Body of pancreas (tissue), 4 donors: ENCODE results near the gene LDB2. TPM values are rescaled to one million over a fixed set of nuclear protein-coding genes. Genes with fewer than 3 reads are reported as not detected.

Source experiments
- ATAC-seq: fragments of 150-250 bp; one replicate; pipeline ENCODE4 v1.9.1; 2016
- DNase-seq, 4 donors: peaks; one replicate each; pipeline ENCODE4 v3.0.0-alpha.2; 2019
- H3K27ac ChIP-seq, 4 donors: fragments of 200-600 bp; sonication (generic); 1 replicate in 3 of 4; 2 replicates in 1 of 4; pipeline versions ENCODE4 v1.5.1 to v1.6.1; 2016 to 2019; ENCODE audit warnings: mild to moderate bottlenecking in 1 of 4, mixed read lengths in 1 of 4, moderate library complexity in 1 of 4
- H3K27me3 ChIP-seq, 2 donors: fragments of 200-600 bp; sonication (generic); one replicate each; pipeline ENCODE4 v1.6.0; 2016; ENCODE audit warnings: mild to moderate bottlenecking in 1 of 2
- H3K36me3 ChIP-seq, 2 donors: fragments of 200-600 bp; sonication (generic); replicated peaks in 1 of 2; 2 replicates each; pipeline ENCODE4 v1.5.1; 2016; ENCODE audit warnings: low read depth in 2 of 2; ENCODE audit not compliant: insufficient read depth in 1 of 2
- H3K4me1 ChIP-seq: fragments of 200-600 bp; sonication (generic); one replicate; pipeline ENCODE4 v1.6.0; 2016
- H3K4me3 ChIP-seq, 2 donors: fragments of 200-600 bp; sonication (generic); 1 replicate in 1 of 2; 2 replicates in 1 of 2; pipeline ENCODE4 v1.5.1; 2016 to 2019
- H3K9me3 ChIP-seq, 3 donors: fragments of 200-600 bp; sonication (generic); 1 replicate in 2 of 3; 2 replicates in 1 of 3; pipeline ENCODE4 v1.5.1; 2016
- CTCF ChIP-seq, 7 experiments: fragments of 450-650 bp in 4 of 7; fragments of 200-600 bp in 3 of 7; sonication (generic) in 3 of 7; IDR thresholded peaks; one replicate each; pipeline ENCODE4 v1.5.1; 2016 to 2019; ENCODE audit warnings: antibody characterized with exemption in 7 of 7
- POLR2A ChIP-seq, 3 donors: fragments of 450-650 bp; IDR thresholded peaks; one replicate each; pipeline ENCODE4 v1.6.1; 2016; ENCODE audit warnings: antibody characterized with exemption in 3 of 3, mild to moderate bottlenecking in 2 of 3
- WGBS, 2 donors: methylation state at CpG; one replicate each; pipeline ENCODE4 v1.1.5; 2017; 5-methylcytosine and 5-hydroxymethylcytosine counted together
- intact Hi-C: fragments of 100-400 bp; cut with DNase I; formaldehyde crosslinking; loops from one replicate; pipeline ENCODE4 v1.15.1; 2023
- total RNA-seq, 2 donors: library from RNA; depleted of rRNA; stranded (reverse); fragments of >200 nt; gene quantifications; one replicate each; pipeline ENCODE4 v1.1.0, GENCODE V29; 2016

The LDB2 gene
- total RNA-seq, 2 donors from 2014 or later: 14.8 to 16.5 TPM

GRCh38 chr4:16492872-16493271, 405.6 kb downstream of the LDB2 start:
- DNase-seq (no peak), ATAC-seq (no peak)
- WGBS, 2 donors: 86 to 94% methylated on average over 4 of the region's 4 CpGs
- Histone ChIP-seq H3K4me3 (no peak overlapping the region), H3K27me3 (no peaks in the 10 kb centered on the region), H3K4me1 (no peaks in the 10 kb centered on the region), H3K9me3 (no peaks in the 10 kb centered on the region), H3K27ac (no peak overlapping the region), H3K36me3 (no peaks in the 10 kb centered on the region)
- intact Hi-C loops: no loop called here
- TF ChIP-seq CTCF (IDR thresholded peaks at IDR 0.05) (no peak), POLR2A (IDR thresholded peaks at IDR 0.05) (no peak)

DNA sequence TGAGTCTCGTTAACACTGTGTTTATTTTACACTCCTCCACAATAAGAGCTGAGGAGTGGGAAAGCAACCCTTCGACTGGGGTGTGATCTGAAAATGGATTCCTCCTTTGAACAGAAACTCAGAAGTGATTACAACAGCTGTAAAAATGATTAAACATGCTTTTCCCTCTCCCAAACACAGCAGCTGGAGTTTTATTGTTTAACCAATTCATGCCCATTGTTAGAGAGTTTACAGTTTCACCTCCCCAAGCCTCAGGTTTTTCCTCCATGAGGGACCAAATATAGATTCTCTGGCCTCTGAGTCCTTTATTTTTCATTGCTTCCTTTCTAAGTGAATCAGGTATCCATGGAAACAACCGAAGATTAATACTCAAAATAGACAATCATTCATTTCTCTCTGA, 409.2 kb downstream of the LDB2 start:
- Histone ChIP-seq H3K27ac (no peak overlapping the region), H3K4me1 (no peaks in the 10 kb centered on the region), H3K36me3 (no peaks in the 10 kb centered on the region), H3K9me3 (no peaks in the 10 kb centered on the region), H3K4me3 (no peak overlapping the region), H3K27me3 (no peaks in the 10 kb centered on the region)
- intact Hi-C loops: no loop called here
- no peak for TF ChIP-seq CTCF (IDR thresholded peaks at IDR 0.05)
- ATAC-seq (no peak), DNase-seq (no peak)
- WGBS, 2 donors: 45% methylated on average over 3 of the region's 3 CpGs

- intact Hi-C loops: no loop called here
Measured at GRCh38 chr4:16488084-16488483, 410.4 kb downstream of the LDB2 start.

DNA sequence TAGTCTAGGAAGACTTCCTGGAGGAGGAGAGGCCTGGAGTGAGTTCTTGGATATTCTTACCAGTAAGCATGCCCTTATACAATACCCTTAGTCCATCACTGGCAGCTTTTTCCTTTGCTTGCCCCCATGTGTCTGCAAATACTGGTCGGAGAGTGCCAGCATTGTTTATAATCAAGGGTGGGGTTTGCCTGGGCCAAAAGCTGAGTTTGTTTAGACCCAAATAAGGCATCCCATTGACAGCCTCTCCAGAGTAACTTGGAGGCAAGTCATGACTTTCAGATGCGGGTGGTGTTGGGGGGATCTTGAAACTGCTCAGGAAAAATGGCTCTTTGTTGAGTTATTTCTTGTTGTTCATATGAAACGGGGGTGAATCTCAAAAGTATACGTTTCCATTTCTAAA, 413.7 kb downstream of the LDB2 start:
- TF ChIP-seq CTCF (IDR thresholded peaks at IDR 0.05): no peak
- no peak for TF ChIP-seq POLR2A (IDR thresholded peaks at IDR 0.05)
- H3K27me3 ChIP-seq: no peaks in the 10 kb centered on the region
- no peaks in the 10 kb centered on the region for H3K9me3 ChIP-seq
- no peak overlapping the region for H3K4me3 ChIP-seq
- 53 to 64% methylated on average over 4 of the region's 4 CpGs for WGBS, 2 donors
- DNase-seq (no peak), ATAC-seq (no peak)
- no peak overlapping the region for H3K27ac ChIP-seq
- H3K36me3 ChIP-seq: no peaks in the 10 kb centered on the region
- no peaks in the 10 kb centered on the region for H3K4me1 ChIP-seq
- intact Hi-C loops: no loop called here

More at GRCh38 chr4:16488084-16488483, 410.4 kb downstream of the LDB2 start:
- Histone ChIP-seq H3K27me3 (no peaks in the 10 kb centered on the region), H3K36me3 (no peaks in the 10 kb centered on the region), H3K27ac (no peak overlapping the region), H3K4me3 (no peak overlapping the region), H3K9me3 (no peaks in the 10 kb centered on the region), H3K4me1 (no peaks in the 10 kb centered on the region)
- WGBS, 2 donors: 73 to 79% methylated on average over 1 of the region's 1 CpG
- ATAC-seq (no peak), DNase-seq (no peak)
- TF ChIP-seq POLR2A (IDR thresholded peaks at IDR 0.05) (no peak), CTCF (IDR thresholded peaks at IDR 0.05) (no peak)

- 81 to 82% methylated on average over 5 of the region's 5 CpGs for WGBS, 2 donors
- Histone ChIP-seq H3K4me1 (no peaks in the 10 kb centered on the region), H3K27ac (no peak overlapping the region), H3K36me3 (no peaks in the 10 kb centered on the region), H3K4me3 (no peak overlapping the region), H3K27me3 (no peaks in the 10 kb centered on the region), H3K9me3 (no peaks in the 10 kb centered on the region)
- no peak for ATAC-seq
- intact Hi-C loops: no loop called here
- DNase-seq: no peak
- TF ChIP-seq CTCF (IDR thresholded peaks at IDR 0.05) (no peak), POLR2A (IDR thresholded peaks at IDR 0.05) (no peak)
Measured at GRCh38 chr4:16483540-16483939, 414.9 kb downstream of the LDB2 start.
